Breast epithelium (tissue), 3 donors: ENCODE measurements around the gene KRTAP9-8.

Source experiments
- CTCF ChIP-seq, 3 donors: fragments of 450-650 bp; IDR thresholded peaks; one replicate each; pipeline ENCODE4 v1.5.1; 2016 to 2017; ENCODE audit warnings: antibody characterized with exemption in 3 of 3, mild to moderate bottlenecking in 3 of 3, moderate library complexity in 3 of 3
- POLR2A ChIP-seq: fragments of 450-650 bp; IDR thresholded peaks from one replicate; pipeline ENCODE4 v1.6.1; 2016; ENCODE audit warnings: antibody characterized with exemption, mild to moderate bottlenecking, moderate library complexity
- POLR2AphosphoS5 ChIP-seq, 3 donors: sonication (generic); formaldehyde crosslinking; IDR thresholded peaks; one replicate each; pipeline ENCODE4 v1.6.1; 2017; ENCODE audit warnings: antibody characterized with exemption in 3 of 3

- TF ChIP-seq CTCF (IDR thresholded peaks at IDR 0.05), result no peak
- TF ChIP-seq POLR2A, result no peak
- no peak for TF ChIP-seq POLR2AphosphoS5 (IDR thresholded peaks at IDR 0.05)
Measured at GRCh38 chr17:41254861-41255260, 17.1 kb downstream of the KRTAP9-8 start.
